Neural cell (in vitro differentiated cells): ENCODE measurements around the gene LRMDA.

Experiments
- CTCF ChIP-seq: fragments of 450-650 bp; IDR thresholded peaks from 2 replicates; pipeline ENCODE4 v1.5.1; 2014; ENCODE audit warnings: antibody characterized with exemption, mild to moderate bottlenecking, moderate library complexity; ENCODE audit not compliant: poor library complexity, severe bottlenecking
- POLR2AphosphoS5 ChIP-seq: IDR thresholded peaks from 2 replicates; pipeline ENCODE4 v1.6.1; 2012

- TF ChIP-seq CTCF (no peak), POLR2AphosphoS5 (no peak)
These were observed 193.2 kb downstream of the LRMDA start for GRCh38 chr10:75624638-75625037.
